OCI-LY7 (cell line): ENCODE data around the gene SIX3. TPM values are rescaled to one million over a fixed set of nuclear protein-coding genes. Genes with fewer than 3 reads are reported as not detected.

ENCODE experiments used
- BruUV-seq: library from RNA; stranded (reverse); fragments of 400-500 nt; replicated peaks from 2 replicates; lab custom pipeline; 2021; lab: Mats Ljungman, UMichigan
- CTCF ChIA-PET: fragments of 300-600 bp; sonication (Branson Sonifier 250); formaldehyde crosslinking; loops from one replicate; lab custom pipeline; 2022; ENCODE audit warnings: antibody characterized with exemption; ENCODE audit not compliant: unreplicated experiment; lab: Charles Lee
- POLR2A ChIA-PET: fragments of 300-600 bp; sonication (Branson Sonifier 250); formaldehyde crosslinking; loops from one replicate; lab custom pipeline; 2022; ENCODE audit warnings: antibody characterized with exemption; lab: Charles Lee
- DNase-seq: peaks from one replicate; pipeline ENCODE4 v3.0.0-alpha.2; 2015; ENCODE audit warnings: low spot score
- H2AFZ ChIP-seq: fragments of 200-600 bp; sonication (generic), shearing (Covaris generic); 2 replicates; pipeline ENCODE4 v1.6.1; 2014; ENCODE audit warnings: mild to moderate bottlenecking, antibody characterized with exemption, low read length, moderate library complexity
- H3K27ac ChIP-seq: fragments of 200-600 bp; sonication (generic); 2 replicates; pipeline ENCODE4 v1.5.1; 2014; ENCODE audit warnings: mixed run types, low read depth, mild to moderate bottlenecking, moderate library complexity, low read length, inconsistent platforms; ENCODE audit not compliant: poor library complexity, severe bottlenecking
- H3K36me3 ChIP-seq: fragments of 200-600 bp; sonication (generic); 2 replicates; pipeline ENCODE4 v1.6.1; 2014; ENCODE audit warnings: mild to moderate bottlenecking, antibody characterized with exemption, low read length, moderate library complexity, mixed read lengths; ENCODE audit not compliant: insufficient read depth
- H3K4me1 ChIP-seq: fragments of 200-600 bp; sonication (generic); 2 replicates; pipeline ENCODE4 v1.5.1; 2014; ENCODE audit warnings: mild to moderate bottlenecking, low read length; ENCODE audit not compliant: insufficient read depth, poor library complexity, severe bottlenecking
- H3K4me2 ChIP-seq: fragments of 200-600 bp; sonication (generic); 2 replicates; pipeline ENCODE4 v1.6.1; 2014; ENCODE audit warnings: mild to moderate bottlenecking, low read length
- H3K4me3 ChIP-seq: fragments of 200-600 bp; sonication (generic); 2 replicates; pipeline ENCODE4 v1.5.1; 2014; ENCODE audit warnings: mild to moderate bottlenecking, low read depth, low read length; ENCODE audit not compliant: poor library complexity, severe bottlenecking
- H3K79me2 ChIP-seq: fragments of 200-600 bp; sonication (generic); 2 replicates; pipeline ENCODE4 v1.6.1; 2016; ENCODE audit warnings: low read depth, mild to moderate bottlenecking, low read length, moderate library complexity, mixed read lengths; ENCODE audit not compliant: insufficient read depth
- H3K9me2 ChIP-seq: fragments of 200-600 bp; sonication (generic); 2 replicates; pipeline ENCODE4 v1.6.1; 2016; ENCODE audit warnings: mild to moderate bottlenecking, low read length, mixed read lengths; ENCODE audit not compliant: insufficient read depth
- H3K9me3 ChIP-seq: fragments of 200-600 bp; sonication (generic); 2 replicates; pipeline ENCODE4 v1.6.1; 2014; ENCODE audit warnings: mild to moderate bottlenecking, mixed run types, low read length, mixed read lengths
- H4K20me1 ChIP-seq: fragments of 200-600 bp; sonication (generic); 2 replicates; pipeline ENCODE4 v1.6.1; 2014; ENCODE audit warnings: mild to moderate bottlenecking, antibody characterized with exemption, low read length, moderate library complexity, mixed read lengths; ENCODE audit not compliant: insufficient read depth
- CTCF ChIP-seq: fragments of 200-600 bp; sonication (generic); conservative IDR thresholded peaks from 2 replicates; pipeline ENCODE4 v1.5.1; 2014; ENCODE audit warnings: mild to moderate bottlenecking, antibody characterized with exemption, low read length, moderate library complexity, mixed read lengths
- EZH2phosphoT487 ChIP-seq: fragments of 200-600 bp; sonication (generic); IDR thresholded peaks from 2 replicates; pipeline ENCODE4 v1.6.1; 2018; ENCODE audit warnings: low read depth, borderline replicate concordance, mild to moderate bottlenecking, mixed run types, antibody characterized with exemption, low read length, moderate library complexity, mixed read lengths
- intact Hi-C: fragments of 100-400 bp; cut with micrococcal nuclease; formaldehyde crosslinking; loops from one replicate; pipeline ENCODE4 v1.10.0; 2022; ENCODE audit not compliant: unreplicated experiment
- total RNA-seq, 2 experiments: library from RNA; depleted of rRNA in 1 of 2; stranded (reverse); fragments of >200 nt in 1 of 2; shearing (Covaris generic) in 1 of 2; gene quantifications; 2 replicates each; pipeline ENCODE4 v1.2.3, GENCODE V29; 2014 to 2022

Gene SIX3
- total RNA-seq, 2 experiments from 2014 or later = not detected

- Histone ChIP-seq H3K4me2 (no peak overlapping the region), H3K9me2 (no peaks in the 10 kb centered on the region), H3K79me2 (no peaks in the 10 kb centered on the region), H2AFZ (no peak overlapping the region), H3K27ac (no peak overlapping the region), H4K20me1 (no peaks in the 10 kb centered on the region), H3K4me1 (no peaks in the 10 kb centered on the region), H3K36me3 (no peaks in the 10 kb centered on the region), H3K4me3 (no peak overlapping the region), H3K9me3 (no peaks in the 10 kb centered on the region)
- ChIA-PET CTCF (no interaction called here), POLR2A (interaction anchor here (0.7 kb wide), 1 partner anchor 121 kb away, joined by 5 read pairs; no protein-coding TSS in a partner anchor)
- no peak for DNase-seq
- no peak for TF ChIP-seq EZH2phosphoT487
- TF ChIP-seq CTCF = no peak
- intact Hi-C loops = no loop called here
- BruUV-seq = no TSS peak
Measured at GRCh38 chr2:44940049-44940494, 1.4 kb upstream of the SIX3 start.

GRCh38 chr2:44940732-44941464, 604 bp upstream of the SIX3 start:
- Histone ChIP-seq H3K4me2 (no peak overlapping the region), H3K79me2 (no peaks in the 10 kb centered on the region), H3K9me3 (no peaks in the 10 kb centered on the region), H3K4me3 (no peak overlapping the region), H3K27ac (no peak overlapping the region), H3K9me2 (no peaks in the 10 kb centered on the region), H3K4me1 (no peaks in the 10 kb centered on the region), H3K36me3 (no peaks in the 10 kb centered on the region), H4K20me1 (no peaks in the 10 kb centered on the region), H2AFZ (no peak overlapping the region)
- no peak for DNase-seq
- CTCF ChIA-PET = no interaction called here
- no TSS peak for BruUV-seq
- intact Hi-C loops = no loop called here
- POLR2A ChIA-PET = no interaction called here
- TF ChIP-seq EZH2phosphoT487 (no peak), CTCF (no peak)

- ChIA-PET POLR2A (no interaction called here), CTCF (no interaction called here)
- Histone ChIP-seq H3K36me3 (no peaks in the 10 kb centered on the region), H3K4me1 (no peaks in the 10 kb centered on the region), H3K79me2 (no peaks in the 10 kb centered on the region), H2AFZ (no peak overlapping the region), H4K20me1 (no peaks in the 10 kb centered on the region), H3K4me3 (no peak overlapping the region), H3K9me2 (no peaks in the 10 kb centered on the region), H3K4me2 (no peak overlapping the region), H3K9me3 (no peaks in the 10 kb centered on the region), H3K27ac (no peak overlapping the region)
- no TSS peak for BruUV-seq
- intact Hi-C loops = no loop called here
- TF ChIP-seq EZH2phosphoT487 (no peak), CTCF (no peak)
- no peak for DNase-seq
Measured at GRCh38 chr2:44942304-44943030, 965 bp downstream of the SIX3 start.
